Suprapubic skin (tissue), 4 donors: ENCODE measurements around the gene ASPHD2.

Experiments used
- EP300 ChIP-seq: sonication (generic); formaldehyde crosslinking; IDR thresholded peaks from one replicate; pipeline ENCODE4 v1.6.1; 2017; ENCODE audit warnings: antibody characterized with exemption
- POLR2AphosphoS5 ChIP-seq, 3 donors: sonication (generic); formaldehyde crosslinking; IDR thresholded peaks; one replicate each; pipeline ENCODE4 v1.6.1; 2017; ENCODE audit warnings: antibody characterized with exemption in 3 of 3
- TF ChIP-seq, protein P1 (sequence below), 2 donors: fragments of 200-600 bp in 1 of 2; fragments of 450-650 bp in 1 of 2; sonication (generic) in 1 of 2; IDR thresholded peaks; one replicate each; pipeline ENCODE4 v1.5.1; 2016 to 2019; ENCODE audit warnings: antibody characterized with exemption in 2 of 2, mild to moderate bottlenecking in 1 of 2, moderate library complexity in 1 of 2

DNA sequence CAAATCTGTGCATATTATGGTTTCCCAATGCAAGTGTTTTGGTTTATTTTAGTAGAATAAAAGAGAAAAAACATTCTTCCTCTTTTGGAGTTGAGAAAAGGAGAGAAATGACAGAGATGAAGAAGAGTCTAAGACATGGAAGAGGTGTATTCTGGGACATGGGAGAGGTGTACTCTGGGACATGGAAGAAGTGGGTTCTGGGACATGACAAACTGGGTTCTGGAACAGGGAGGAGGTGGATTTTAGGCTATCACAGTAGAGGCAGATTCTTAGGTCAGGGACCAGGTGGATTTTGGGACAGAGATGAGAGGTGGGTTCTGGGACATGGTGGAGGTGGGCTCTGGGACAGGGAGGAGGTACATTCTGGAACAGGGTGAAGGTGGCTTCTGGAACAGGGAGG lies 2.1 kb upstream of the ASPHD2 start:
- TF ChIP-seq, protein P1, sequence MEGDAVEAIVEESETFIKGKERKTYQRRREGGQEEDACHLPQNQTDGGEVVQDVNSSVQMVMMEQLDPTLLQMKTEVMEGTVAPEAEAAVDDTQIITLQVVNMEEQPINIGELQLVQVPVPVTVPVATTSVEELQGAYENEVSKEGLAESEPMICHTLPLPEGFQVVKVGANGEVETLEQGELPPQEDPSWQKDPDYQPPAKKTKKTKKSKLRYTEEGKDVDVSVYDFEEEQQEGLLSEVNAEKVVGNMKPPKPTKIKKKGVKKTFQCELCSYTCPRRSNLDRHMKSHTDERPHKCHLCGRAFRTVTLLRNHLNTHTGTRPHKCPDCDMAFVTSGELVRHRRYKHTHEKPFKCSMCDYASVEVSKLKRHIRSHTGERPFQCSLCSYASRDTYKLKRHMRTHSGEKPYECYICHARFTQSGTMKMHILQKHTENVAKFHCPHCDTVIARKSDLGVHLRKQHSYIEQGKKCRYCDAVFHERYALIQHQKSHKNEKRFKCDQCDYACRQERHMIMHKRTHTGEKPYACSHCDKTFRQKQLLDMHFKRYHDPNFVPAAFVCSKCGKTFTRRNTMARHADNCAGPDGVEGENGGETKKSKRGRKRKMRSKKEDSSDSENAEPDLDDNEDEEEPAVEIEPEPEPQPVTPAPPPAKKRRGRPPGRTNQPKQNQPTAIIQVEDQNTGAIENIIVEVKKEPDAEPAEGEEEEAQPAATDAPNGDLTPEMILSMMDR (IDR thresholded peaks at IDR 0.05) = no peak
- no peak for TF ChIP-seq EP300
- TF ChIP-seq POLR2AphosphoS5 (IDR thresholded peaks at IDR 0.05) = no peak
